WI38 (cell line): Measurements from ENCODE around the gene MGAM2.

Experiments
- H3K4me3 ChIP-seq: 2 replicates; pipeline ENCODE4 v1.5.1; 2011; ENCODE audit warnings: low read depth, mild to moderate bottlenecking, control low read depth, low read length
- CTCF ChIP-seq: IDR thresholded peaks from 2 replicates; pipeline ENCODE4 v1.5.1; 2012; ENCODE audit warnings: low read depth, mild to moderate bottlenecking, control low read depth, low read length

The MGAM2 gene

DNA sequence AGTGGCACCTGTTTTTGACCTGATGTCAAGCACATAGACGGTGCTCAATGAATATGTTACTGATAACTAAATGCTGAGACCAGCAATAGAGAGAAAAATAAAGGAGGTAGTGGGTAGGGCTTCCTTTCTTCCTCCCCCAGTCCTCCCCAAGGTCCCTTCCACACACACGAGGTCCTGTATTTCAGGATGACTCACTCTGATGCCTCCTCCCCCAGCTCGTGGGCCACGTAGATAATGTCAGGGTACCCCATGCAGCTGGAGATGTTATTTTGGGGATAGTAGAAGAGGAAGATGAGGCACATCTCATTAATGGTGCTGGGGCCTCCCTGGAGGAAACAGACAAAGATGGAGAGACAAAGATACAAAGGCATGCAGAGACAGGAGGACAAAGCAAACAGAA, 129.0 kb downstream of the MGAM2 start:
- TF ChIP-seq CTCF: no peak
- no peak overlapping the region for H3K4me3 ChIP-seq

DNA sequence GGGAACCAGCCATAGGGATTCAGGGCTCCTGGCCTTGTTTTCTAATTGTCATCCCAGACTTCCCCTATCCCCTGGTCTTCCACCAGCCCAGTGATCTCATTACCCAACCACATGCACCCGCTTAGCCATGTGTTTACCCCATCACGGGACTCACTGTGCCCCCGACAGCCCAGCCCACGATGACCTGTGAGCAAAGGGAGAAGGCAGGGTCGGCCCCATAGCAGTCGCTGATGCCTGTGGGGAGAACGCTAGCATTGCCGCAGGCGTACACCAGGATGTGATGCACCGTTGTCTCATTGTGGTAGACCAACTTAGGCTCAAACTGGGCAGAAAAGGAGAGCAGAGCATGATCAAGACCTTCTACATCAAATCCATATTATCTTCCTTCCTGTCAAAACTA, 132.3 kb downstream of the MGAM2 start:
- H3K4me3 ChIP-seq: no peak overlapping the region
- no peak for TF ChIP-seq CTCF

DNA sequence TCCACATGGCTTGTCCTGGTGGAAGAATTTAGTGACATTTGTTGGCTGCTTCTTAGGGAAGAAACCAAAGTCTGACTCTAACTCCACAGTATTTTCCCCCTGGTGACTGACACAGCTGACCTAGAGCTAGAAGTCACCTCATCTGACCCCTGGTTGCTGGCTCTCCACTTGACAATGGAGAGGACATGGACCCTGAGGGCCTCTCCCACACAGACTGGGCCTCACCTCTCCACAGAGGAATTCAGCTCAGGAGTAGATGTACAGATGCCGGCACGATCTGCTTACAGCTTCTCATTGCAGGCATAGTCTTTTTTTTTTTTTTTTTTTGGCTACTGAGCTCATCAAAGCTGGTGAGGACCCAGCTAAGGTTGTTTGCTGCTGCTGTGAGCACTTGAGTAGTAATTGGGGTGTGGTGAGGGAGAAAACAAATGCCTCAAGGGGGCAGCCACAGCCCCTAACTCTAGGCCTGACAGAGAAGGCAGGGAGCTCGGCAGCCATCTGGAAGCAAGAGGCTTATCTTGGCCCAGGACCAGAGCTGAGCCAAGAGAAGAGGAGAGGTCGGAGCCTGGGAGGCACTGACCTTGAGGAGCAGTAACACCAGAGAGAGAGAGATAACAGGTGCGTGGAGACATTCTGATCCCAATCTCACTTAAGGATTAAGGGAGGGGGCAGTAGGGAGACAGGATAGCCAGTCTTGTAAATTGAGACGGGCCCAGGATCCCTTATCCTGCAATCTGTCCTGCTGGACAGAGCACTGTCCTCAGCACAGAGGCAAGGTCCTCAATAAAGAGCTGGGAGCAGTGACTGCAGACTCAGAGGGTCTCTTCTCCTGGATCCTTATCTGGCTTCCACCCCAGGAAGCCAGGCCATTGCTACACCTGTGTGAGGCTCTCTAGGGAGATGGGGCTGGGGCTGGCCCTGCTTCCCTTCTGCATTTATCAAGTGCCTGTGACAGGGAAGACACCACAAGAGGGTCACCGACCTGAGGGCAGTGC, 136.9 kb downstream of the MGAM2 start:
- H3K4me3 ChIP-seq: no peak overlapping the region
- TF ChIP-seq CTCF: no peak

GRCh38 chr7:142249918-142250317, 138.4 kb downstream of the MGAM2 start:
- no peak overlapping the region for H3K4me3 ChIP-seq
- no peak for TF ChIP-seq CTCF

- no peak overlapping the region for H3K4me3 ChIP-seq
- TF ChIP-seq CTCF: no peak
These were observed 139.2 kb downstream of the MGAM2 start for GRCh38 chr7:142250705-142251104.

DNA sequence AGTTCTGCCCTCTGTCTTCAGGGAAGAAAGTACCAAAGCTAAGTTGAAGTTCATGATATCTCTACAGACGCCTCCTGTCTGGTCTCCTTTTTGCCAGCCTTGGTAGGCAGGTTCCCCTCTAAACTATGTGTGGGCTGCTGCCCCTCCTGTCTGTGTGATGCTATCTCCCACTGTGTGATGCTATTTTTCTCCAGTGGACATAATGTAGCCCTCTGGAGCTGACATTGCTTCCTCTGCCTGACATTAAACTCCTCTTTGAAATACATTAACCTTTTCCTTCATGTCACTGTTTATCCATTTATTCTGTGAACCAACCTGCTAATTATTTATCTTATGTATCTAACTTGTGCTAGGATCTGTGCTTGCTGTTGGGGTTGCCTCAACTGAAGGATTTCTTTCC, 146.4 kb downstream of the MGAM2 start, which contains the start of gene PRSS58:
TSS of gene PRSS58 (minus strand) at position 101 of the 400 bp plus-strand sequence. CDS start 351 bp downstream, outside the sequence.
- H3K4me3 ChIP-seq: no peak within 1 kb of the TSS
- TF ChIP-seq CTCF: no peak
